ENCODE measurements around the gene THRB. TPM values are rescaled to one million over a fixed set of nuclear protein-coding genes. Genes with fewer than 3 reads are reported as not detected.
A peak's percentile ranks its signal among the peaks of the same experiment; 100 is the strongest.

THRB gene
- total RNA-seq, 1 experiment from 2014 or later: 5.8 TPM

DNA sequence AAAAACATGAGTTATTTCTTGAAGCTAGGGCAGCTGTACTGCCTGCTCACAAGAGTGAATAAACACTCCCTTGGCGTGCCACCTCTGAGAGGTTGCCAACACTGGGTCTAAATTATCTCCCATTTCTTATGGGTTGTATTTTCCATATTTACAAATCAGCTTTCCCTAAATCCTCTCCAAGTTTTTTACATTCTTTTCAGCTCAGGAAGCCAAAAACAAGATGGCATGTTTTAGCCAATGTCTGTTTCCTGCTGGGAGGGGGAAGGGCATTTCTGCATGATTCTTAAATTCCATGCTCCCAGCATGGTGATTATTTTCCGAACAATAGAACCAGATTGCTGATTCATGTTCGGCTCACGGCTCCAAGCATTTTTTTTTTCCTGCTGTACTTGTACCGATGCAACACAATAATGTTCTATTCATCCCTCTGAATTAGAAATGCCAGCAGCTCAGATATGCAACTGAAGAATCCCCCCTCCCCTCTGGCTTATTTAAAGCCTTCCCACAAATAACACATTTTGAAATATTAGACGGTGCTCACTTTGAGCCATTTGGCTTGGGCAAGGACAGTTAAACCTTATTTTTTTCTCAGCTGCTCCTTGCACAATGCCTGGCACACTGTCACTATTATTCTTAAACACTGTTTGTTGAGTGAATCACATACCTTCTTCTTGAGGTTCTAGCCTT is 252.5 kb downstream of the THRB start:
- CTCF ChIA-PET: interaction anchor here (0.7 to 0.9 kb wide), 2 partner anchors 56 to 354 kb away, joined by 3 to 4 read pairs; no protein-coding TSS in a partner anchor
- Mint-ChIP-seq H3K9me3 (no peaks in the 10 kb centered on the region), H3K4me3 (no peak overlapping the region), H3K36me3 (no peaks in the 10 kb centered on the region), H3K27me3 (ENCODE audit: low read depth) (no peaks in the 10 kb centered on the region), H3K4me1 (peaks cover 20% of the 10 kb centered on the region), H3K27ac (peak overlapping the region; percentile 13; the same call in 1 of the 2 replicates)
- TF ChIP-seq, protein P1, sequence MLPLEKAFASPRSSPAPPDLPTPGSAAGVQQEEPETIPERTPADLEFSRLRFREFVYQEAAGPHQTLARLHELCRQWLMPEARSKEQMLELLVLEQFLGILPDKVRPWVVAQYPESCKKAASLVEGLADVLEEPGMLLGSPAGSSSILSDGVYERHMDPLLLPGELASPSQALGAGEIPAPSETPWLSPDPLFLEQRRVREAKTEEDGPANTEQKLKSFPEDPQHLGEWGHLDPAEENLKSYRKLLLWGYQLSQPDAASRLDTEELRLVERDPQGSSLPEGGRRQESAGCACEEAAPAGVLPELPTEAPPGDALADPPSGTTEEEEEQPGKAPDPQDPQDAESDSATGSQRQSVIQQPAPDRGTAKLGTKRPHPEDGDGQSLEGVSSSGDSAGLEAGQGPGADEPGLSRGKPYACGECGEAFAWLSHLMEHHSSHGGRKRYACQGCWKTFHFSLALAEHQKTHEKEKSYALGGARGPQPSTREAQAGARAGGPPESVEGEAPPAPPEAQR (CRISPR knock-in tag; IDR thresholded peaks at IDR 0.05): no peak
- no peak for TF ChIP-seq OVOL2 (CRISPR knock-in tag; IDR thresholded peaks at IDR 0.05; ENCODE audit: borderline replicate concordance)
- TF ChIP-seq JAZF1 (CRISPR knock-in tag; IDR thresholded peaks at IDR 0.05): no peak
- TF ChIP-seq FOXK1 (CRISPR knock-in tag; IDR thresholded peaks at IDR 0.05): no peak
- no peak for TF ChIP-seq MYBL2 (CRISPR knock-in tag; IDR thresholded peaks at IDR 0.05)
- TF ChIP-seq SMAD4 (CRISPR knock-in tag; IDR thresholded peaks at IDR 0.05): no peak
- TF ChIP-seq, protein P2, sequence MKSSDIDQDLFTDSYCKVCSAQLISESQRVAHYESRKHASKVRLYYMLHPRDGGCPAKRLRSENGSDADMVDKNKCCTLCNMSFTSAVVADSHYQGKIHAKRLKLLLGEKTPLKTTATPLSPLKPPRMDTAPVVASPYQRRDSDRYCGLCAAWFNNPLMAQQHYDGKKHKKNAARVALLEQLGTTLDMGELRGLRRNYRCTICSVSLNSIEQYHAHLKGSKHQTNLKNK (CRISPR knock-in tag; IDR thresholded peaks at IDR 0.05): no peak
- TF ChIP-seq JUN (CRISPR knock-in tag; IDR thresholded peaks at IDR 0.05): no peak
- TF ChIP-seq, protein P3, sequence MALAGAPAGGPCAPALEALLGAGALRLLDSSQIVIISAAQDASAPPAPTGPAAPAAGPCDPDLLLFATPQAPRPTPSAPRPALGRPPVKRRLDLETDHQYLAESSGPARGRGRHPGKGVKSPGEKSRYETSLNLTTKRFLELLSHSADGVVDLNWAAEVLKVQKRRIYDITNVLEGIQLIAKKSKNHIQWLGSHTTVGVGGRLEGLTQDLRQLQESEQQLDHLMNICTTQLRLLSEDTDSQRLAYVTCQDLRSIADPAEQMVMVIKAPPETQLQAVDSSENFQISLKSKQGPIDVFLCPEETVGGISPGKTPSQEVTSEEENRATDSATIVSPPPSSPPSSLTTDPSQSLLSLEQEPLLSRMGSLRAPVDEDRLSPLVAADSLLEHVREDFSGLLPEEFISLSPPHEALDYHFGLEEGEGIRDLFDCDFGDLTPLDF (CRISPR knock-in tag; IDR thresholded peaks at IDR 0.05): no peak
- TF ChIP-seq, protein P4, sequence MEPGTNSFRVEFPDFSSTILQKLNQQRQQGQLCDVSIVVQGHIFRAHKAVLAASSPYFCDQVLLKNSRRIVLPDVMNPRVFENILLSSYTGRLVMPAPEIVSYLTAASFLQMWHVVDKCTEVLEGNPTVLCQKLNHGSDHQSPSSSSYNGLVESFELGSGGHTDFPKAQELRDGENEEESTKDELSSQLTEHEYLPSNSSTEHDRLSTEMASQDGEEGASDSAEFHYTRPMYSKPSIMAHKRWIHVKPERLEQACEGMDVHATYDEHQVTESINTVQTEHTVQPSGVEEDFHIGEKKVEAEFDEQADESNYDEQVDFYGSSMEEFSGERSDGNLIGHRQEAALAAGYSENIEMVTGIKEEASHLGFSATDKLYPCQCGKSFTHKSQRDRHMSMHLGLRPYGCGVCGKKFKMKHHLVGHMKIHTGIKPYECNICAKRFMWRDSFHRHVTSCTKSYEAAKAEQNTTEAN (CRISPR knock-in tag; IDR thresholded peaks at IDR 0.05): no peak
- TF ChIP-seq NFE2L1 (CRISPR knock-in tag; IDR thresholded peaks at IDR 0.05): no peak
- TF ChIP-seq RELA (CRISPR knock-in tag; IDR thresholded peaks at IDR 0.05; ENCODE audit: borderline replicate concordance): no peak
- no peak for TF ChIP-seq CREM (CRISPR knock-in tag; IDR thresholded peaks at IDR 0.05)
- TF ChIP-seq, protein P5, sequence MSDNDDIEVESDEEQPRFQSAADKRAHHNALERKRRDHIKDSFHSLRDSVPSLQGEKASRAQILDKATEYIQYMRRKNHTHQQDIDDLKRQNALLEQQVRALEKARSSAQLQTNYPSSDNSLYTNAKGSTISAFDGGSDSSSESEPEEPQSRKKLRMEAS (CRISPR knock-in tag; IDR thresholded peaks at IDR 0.05): no peak
- no peak for TF ChIP-seq TP53 (CRISPR knock-in tag; IDR thresholded peaks at IDR 0.05)
- no peak for TF ChIP-seq ZNF121 (CRISPR knock-in tag; IDR thresholded peaks at IDR 0.05)
- TF ChIP-seq KAT7 (CRISPR knock-in tag; IDR thresholded peaks at IDR 0.05; ENCODE audit: borderline replicate concordance): no peak
- POLR2A ChIA-PET: no interaction called here
- no peak for DNase-seq (ENCODE audit: low spot score)
- no peak for ATAC-seq

DNA sequence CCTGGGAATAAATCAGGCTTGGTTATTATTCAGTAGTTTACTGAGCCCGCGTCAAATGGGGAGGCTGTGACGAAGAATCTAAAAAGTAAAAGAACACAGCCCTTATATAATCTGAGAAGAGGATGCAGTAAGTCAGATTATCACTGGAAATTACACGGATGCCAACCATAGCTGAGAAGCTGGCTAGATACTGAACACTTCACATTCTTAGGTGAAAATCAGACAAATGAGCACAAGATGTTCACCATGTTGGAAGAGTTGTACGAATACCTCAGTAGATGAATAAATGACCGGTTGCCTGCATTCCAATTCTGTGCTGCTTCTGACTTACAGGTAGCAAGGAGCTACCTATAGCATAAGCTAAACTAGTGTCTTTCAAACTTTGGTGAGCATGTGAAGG is 254.3 kb downstream of the THRB start:
- Mint-ChIP-seq H3K4me1 (peaks cover 20% of the 10 kb centered on the region), H3K27ac (no peak overlapping the region), H3K27me3 (ENCODE audit: low read depth) (no peaks in the 10 kb centered on the region), H3K36me3 (no peaks in the 10 kb centered on the region), H3K4me3 (no peak overlapping the region), H3K9me3 (no peaks in the 10 kb centered on the region)
- ATAC-seq (no peak), DNase-seq (ENCODE audit: low spot score) (no peak)
- POLR2A ChIA-PET: no interaction called here
- TF ChIP-seq GTF2I (CRISPR knock-in tag; conservative IDR thresholded peaks at IDR 0.05) (no peak), ATF1 (CRISPR knock-in tag; IDR thresholded peaks at IDR 0.05) (no peak), JAZF1 (CRISPR knock-in tag; IDR thresholded peaks at IDR 0.05) (no peak), SMAD4 (CRISPR knock-in tag; IDR thresholded peaks at IDR 0.05) (no peak), ZNF232 (CRISPR knock-in tag; IDR thresholded peaks at IDR 0.05) (no peak)
- TF ChIP-seq, protein P6, sequence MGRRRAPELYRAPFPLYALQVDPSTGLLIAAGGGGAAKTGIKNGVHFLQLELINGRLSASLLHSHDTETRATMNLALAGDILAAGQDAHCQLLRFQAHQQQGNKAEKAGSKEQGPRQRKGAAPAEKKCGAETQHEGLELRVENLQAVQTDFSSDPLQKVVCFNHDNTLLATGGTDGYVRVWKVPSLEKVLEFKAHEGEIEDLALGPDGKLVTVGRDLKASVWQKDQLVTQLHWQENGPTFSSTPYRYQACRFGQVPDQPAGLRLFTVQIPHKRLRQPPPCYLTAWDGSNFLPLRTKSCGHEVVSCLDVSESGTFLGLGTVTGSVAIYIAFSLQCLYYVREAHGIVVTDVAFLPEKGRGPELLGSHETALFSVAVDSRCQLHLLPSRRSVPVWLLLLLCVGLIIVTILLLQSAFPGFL (CRISPR knock-in tag; IDR thresholded peaks at IDR 0.05; ENCODE audit: borderline replicate concordance): no peak
- TF ChIP-seq, protein P7, sequence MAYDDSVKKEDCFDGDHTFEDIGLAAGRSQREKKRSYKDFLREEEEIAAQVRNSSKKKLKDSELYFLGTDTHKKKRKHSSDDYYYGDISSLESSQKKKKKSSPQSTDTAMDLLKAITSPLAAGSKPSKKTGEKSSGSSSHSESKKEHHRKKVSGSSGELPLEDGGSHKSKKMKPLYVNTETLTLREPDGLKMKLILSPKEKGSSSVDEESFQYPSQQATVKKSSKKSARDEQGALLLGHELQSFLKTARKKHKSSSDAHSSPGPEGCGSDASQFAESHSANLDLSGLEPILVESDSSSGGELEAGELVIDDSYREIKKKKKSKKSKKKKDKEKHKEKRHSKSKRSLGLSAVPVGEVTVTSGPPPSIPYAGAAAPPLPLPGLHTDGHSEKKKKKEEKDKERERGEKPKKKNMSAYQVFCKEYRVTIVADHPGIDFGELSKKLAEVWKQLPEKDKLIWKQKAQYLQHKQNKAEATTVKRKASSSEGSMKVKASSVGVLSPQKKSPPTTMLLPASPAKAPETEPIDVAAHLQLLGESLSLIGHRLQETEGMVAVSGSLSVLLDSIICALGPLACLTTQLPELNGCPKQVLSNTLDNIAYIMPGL (CRISPR knock-in tag; IDR thresholded peaks at IDR 0.05): no peak
- CTCF ChIA-PET: no interaction called here
